Measurements from ENCODE around the gene LCORL.

- TF ChIP-seq CTCF (IDR thresholded peaks at IDR 0.05; ENCODE audit: low read length) (no peak), EZH2 (optimal IDR thresholded peaks at IDR 0.05; ENCODE audit: low read depth, low read length) (no peak)
These were observed 45.5 kb upstream of the LCORL start for GRCh38 chr4:18067031-18067430.

All from MM.1S (cell line).